Smooth muscle cell (in vitro differentiated cells): Measurements from ENCODE around the gene LEUTX. TPM values are rescaled to one million over a fixed set of nuclear protein-coding genes. Genes with fewer than 3 reads are reported as not detected.

Experiments used
- DNase-seq: peaks from one replicate; lab custom pipeline; 2025; ENCODE audit not compliant: unreplicated experiment; lab: John Stamatoyannopoulos, UW
- H2AFZ ChIP-seq: fragments of 200-600 bp; sonication (generic); 2 replicates; pipeline ENCODE4 v1.6.0; 2016; ENCODE audit warnings: antibody characterized with exemption, low read depth, mild to moderate bottlenecking
- H3F3A ChIP-seq: fragments of 200-600 bp; sonication (generic); 2 replicates; pipeline ENCODE4 v1.6.0; 2017; ENCODE audit warnings: antibody characterized with exemption, low read depth
- H3K27ac ChIP-seq: fragments of 200-600 bp; sonication (generic); 2 replicates; pipeline ENCODE4 v1.5.1; 2016; ENCODE audit warnings: low read depth, mild to moderate bottlenecking
- H3K27me3 ChIP-seq: fragments of 200-600 bp; sonication (generic); 2 replicates; pipeline ENCODE4 v1.6.1; 2016; ENCODE audit warnings: low read depth, mild to moderate bottlenecking
- H3K36me3 ChIP-seq: fragments of 200-600 bp; sonication (generic); 2 replicates; pipeline ENCODE4 v1.5.1; 2016; ENCODE audit warnings: low read depth
- H3K4me1 ChIP-seq: fragments of 200-600 bp; sonication (generic); 2 replicates; pipeline ENCODE4 v1.5.1; 2016; ENCODE audit warnings: low read depth
- H3K4me2 ChIP-seq: fragments of 200-600 bp; sonication (generic); 2 replicates; pipeline ENCODE4 v1.6.0; 2016; ENCODE audit warnings: mild to moderate bottlenecking
- H3K4me3 ChIP-seq: fragments of 200-600 bp; sonication (generic); 2 replicates; pipeline ENCODE4 v1.5.1; 2016; ENCODE audit warnings: mild to moderate bottlenecking
- H3K79me2 ChIP-seq: fragments of 200-600 bp; sonication (generic); 2 replicates; pipeline ENCODE4 v1.6.0; 2016; ENCODE audit warnings: low read depth, mild to moderate bottlenecking
- H3K9ac ChIP-seq: fragments of 200-600 bp; sonication (generic); 2 replicates; pipeline ENCODE4 v1.6.0; 2016; ENCODE audit warnings: low read depth
- H3K9me3 ChIP-seq: fragments of 200-600 bp; sonication (generic); replicated peaks from 2 replicates; pipeline ENCODE4 v1.5.1; 2016; ENCODE audit warnings: low read depth
- H4K20me1 ChIP-seq: fragments of 200-600 bp; sonication (generic); 2 replicates; pipeline ENCODE4 v1.6.0; 2016; ENCODE audit warnings: low read depth
- WGBS: methylation state at CpG from one replicate; pipeline ENCODE4 v1.1.7; 2016; ENCODE audit warnings: low lambda C conversion rate; 5-methylcytosine and 5-hydroxymethylcytosine counted together
- polyA plus RNA-seq: library from polyadenylated mRNA; unstranded; fragments of >200 nt; fragmentation: Nextera tagmentation; extraction: Ambion mirVana; gene quantifications from 2 replicates; pipeline ENCODE4 v1.2.1, GENCODE V29; 2016
- total RNA-seq: library from RNA; depleted of rRNA; stranded (reverse); fragments of >200 nt; gene quantifications from 2 replicates; pipeline ENCODE4 v1.2.3, GENCODE V29; 2014
- TF ChIP-seq, protein P1 (sequence below): fragments of 200-600 bp; sonication (generic); IDR thresholded peaks from 2 replicates; pipeline ENCODE4 v1.5.1; 2017; ENCODE audit warnings: borderline replicate concordance, mild to moderate bottlenecking, antibody characterized with exemption; ENCODE audit not compliant: insufficient read depth, poor library complexity, severe bottlenecking

LEUTX gene
- total and polyA plus RNA-seq, 2 experiments from 2014 or later = not detected

DNA sequence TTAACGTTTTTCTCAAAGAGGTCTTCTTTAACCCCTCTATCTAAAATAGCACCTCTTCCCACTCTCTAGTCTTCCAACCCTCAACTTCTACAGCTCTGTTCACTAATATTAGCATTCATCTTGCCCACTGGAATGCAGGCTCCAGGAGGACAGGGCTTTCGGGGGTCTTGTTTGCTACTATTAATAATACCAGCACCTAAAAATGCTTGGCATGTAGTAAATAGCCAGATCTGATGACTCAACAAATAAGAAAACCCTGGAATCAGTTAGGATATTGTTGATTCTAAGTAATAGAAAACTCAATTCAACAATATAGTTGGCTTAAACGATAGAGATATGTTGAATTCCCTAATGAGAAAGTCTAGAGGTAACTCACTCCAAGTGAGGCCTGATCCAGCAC lies 41.1 kb downstream of the LEUTX start:
- H3K9me3 ChIP-seq = no peaks in the 10 kb centered on the region
- no peak overlapping the region for H2AFZ ChIP-seq
- no peak overlapping the region for H3K4me3 ChIP-seq
- H3F3A ChIP-seq = no peaks in the 10 kb centered on the region
- peaks cover 5% of the 10 kb centered on the region for H3K4me1 ChIP-seq
- no peak for DNase-seq
- H3K36me3 ChIP-seq = no peaks in the 10 kb centered on the region
- H3K9ac ChIP-seq = no peak overlapping the region
- WGBS = 97% methylated on average over 3 of the region's 3 CpGs
- H3K79me2 ChIP-seq = no peaks in the 10 kb centered on the region
- H3K27ac ChIP-seq = no peak overlapping the region
- TF ChIP-seq, protein P1, sequence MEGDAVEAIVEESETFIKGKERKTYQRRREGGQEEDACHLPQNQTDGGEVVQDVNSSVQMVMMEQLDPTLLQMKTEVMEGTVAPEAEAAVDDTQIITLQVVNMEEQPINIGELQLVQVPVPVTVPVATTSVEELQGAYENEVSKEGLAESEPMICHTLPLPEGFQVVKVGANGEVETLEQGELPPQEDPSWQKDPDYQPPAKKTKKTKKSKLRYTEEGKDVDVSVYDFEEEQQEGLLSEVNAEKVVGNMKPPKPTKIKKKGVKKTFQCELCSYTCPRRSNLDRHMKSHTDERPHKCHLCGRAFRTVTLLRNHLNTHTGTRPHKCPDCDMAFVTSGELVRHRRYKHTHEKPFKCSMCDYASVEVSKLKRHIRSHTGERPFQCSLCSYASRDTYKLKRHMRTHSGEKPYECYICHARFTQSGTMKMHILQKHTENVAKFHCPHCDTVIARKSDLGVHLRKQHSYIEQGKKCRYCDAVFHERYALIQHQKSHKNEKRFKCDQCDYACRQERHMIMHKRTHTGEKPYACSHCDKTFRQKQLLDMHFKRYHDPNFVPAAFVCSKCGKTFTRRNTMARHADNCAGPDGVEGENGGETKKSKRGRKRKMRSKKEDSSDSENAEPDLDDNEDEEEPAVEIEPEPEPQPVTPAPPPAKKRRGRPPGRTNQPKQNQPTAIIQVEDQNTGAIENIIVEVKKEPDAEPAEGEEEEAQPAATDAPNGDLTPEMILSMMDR = no peak
- H3K4me2 ChIP-seq = no peak overlapping the region
- no peaks in the 10 kb centered on the region for H4K20me1 ChIP-seq
- H3K27me3 ChIP-seq = no peaks in the 10 kb centered on the region

DNA sequence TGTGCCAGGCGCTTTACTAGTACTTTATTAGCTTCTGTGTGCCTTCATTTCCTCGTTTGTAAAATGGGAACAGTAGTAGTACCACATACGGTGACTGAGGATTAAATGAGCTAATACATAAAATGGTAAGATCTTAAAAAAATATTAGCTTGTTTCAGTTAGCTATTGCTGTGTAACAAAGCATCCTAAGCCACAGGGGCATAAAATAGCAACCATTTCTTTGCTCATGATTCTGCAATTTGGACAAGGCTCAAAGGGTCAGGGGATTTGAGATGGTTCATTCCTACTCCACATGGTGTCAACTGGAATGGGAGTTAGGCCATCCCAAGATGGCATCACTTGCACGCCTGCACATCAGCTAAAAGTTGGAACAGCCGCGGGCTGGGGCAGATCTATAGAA lies 42.0 kb downstream of the LEUTX start:
- no peak overlapping the region for H3K4me2 ChIP-seq
- H3F3A ChIP-seq = no peaks in the 10 kb centered on the region
- H3K9ac ChIP-seq = no peak overlapping the region
- H3K27ac ChIP-seq = no peak overlapping the region
- no peak overlapping the region for H3K4me3 ChIP-seq
- no peaks in the 10 kb centered on the region for H3K9me3 ChIP-seq
- H4K20me1 ChIP-seq = no peaks in the 10 kb centered on the region
- 97% methylated on average over 6 of the region's 6 CpGs for WGBS
- H2AFZ ChIP-seq = no peak overlapping the region
- H3K27me3 ChIP-seq = no peaks in the 10 kb centered on the region
- TF ChIP-seq, protein P1 = no peak
- DNase-seq = no peak
- H3K36me3 ChIP-seq = no peaks in the 10 kb centered on the region
- H3K79me2 ChIP-seq = no peaks in the 10 kb centered on the region
- H3K4me1 ChIP-seq = peaks cover 5% of the 10 kb centered on the region

DNA sequence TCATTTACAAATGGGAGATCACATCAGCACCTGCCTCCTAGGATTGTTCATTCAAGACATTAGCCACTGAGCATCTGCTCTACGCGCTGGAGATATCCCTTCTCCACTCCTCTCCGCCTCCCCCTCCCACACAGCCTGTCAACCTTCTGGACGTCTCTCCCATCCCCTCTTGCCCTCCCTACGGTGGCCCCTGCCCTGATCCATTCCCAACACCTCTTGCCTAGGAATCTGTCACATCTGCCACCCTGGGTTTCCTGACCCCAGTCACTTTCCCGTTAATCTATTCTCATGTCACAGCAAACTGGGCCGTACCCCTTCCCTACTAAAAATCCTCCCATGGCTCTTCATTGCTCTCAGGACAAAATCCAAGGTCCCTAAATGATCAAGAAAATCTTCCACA lies 45.0 kb downstream of the LEUTX start:
- H3K79me2 ChIP-seq = no peaks in the 10 kb centered on the region
- H2AFZ ChIP-seq = no peak overlapping the region
- peak overlapping the region; percentile 65 for H3K4me3 ChIP-seq
- H3K36me3 ChIP-seq = no peaks in the 10 kb centered on the region
- H3K27me3 ChIP-seq = no peaks in the 10 kb centered on the region
- no peak overlapping the region for H3K27ac ChIP-seq
- peak overlapping the region; percentile 16 for H3K9ac ChIP-seq
- H3F3A ChIP-seq = no peaks in the 10 kb centered on the region
- WGBS = 54% methylated on average over 7 of the region's 7 CpGs
- H3K4me1 ChIP-seq = peaks cover 5% of the 10 kb centered on the region
- DNase-seq = no peak
- no peaks in the 10 kb centered on the region for H3K9me3 ChIP-seq
- TF ChIP-seq, protein P1 = no peak
- H4K20me1 ChIP-seq = no peaks in the 10 kb centered on the region
- H3K4me2 ChIP-seq = peak overlapping the region; percentile 89

DNA sequence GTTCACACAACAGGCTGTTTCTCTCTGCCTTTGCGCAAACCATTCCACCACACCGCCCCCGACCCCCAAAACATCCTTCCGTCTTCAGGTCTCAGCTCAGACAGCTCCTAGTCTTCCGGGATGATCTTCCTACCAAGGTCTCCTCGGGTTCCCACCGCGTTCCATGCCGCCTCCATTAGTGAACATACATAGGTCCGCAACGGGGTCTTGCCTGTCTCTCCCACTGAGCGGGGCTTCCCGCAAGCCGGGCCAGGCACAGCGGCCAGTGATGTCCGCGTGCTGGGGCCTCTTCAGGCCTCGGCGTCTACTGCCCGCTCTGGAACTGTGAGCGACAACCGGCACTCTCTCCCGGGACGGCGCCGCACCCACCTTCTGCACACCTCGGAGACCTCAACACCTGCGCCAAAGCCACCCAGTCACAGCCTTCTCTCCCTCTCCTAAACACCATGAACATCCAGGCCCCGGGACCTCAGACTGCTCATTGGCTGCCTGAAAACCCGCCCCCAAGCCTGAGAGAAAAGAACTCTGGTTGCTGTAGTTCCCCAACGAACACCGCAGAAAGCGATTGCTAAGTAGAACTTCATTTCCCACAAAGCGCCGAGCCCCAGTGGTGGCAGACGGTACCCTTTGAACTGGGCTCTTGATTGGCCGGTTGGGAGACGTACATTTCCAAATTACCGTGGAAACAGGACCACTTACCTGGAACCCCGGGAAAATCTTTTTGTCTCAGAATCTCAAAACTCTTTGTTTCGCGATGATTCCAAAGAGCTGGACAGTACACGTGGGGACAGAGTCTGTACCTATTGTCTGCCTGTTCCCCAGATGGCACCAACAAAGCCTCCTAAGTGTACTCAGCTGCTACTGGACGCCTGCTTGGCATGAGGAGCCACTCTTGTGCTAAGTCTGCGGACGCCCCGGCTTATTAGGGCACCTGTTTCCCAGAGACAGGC lies 45.8 kb downstream of the LEUTX start:
- TF ChIP-seq, protein P1 = no peak
- peak overlapping the region; percentile 58 for H2AFZ ChIP-seq
- H3K4me2 ChIP-seq = peak overlapping the region; percentile 89
- H3K4me3 ChIP-seq = peak overlapping the region; percentile 65
- peak overlapping the region; percentile 16 for H3K9ac ChIP-seq
- H3K27me3 ChIP-seq = no peaks in the 10 kb centered on the region
- H3K79me2 ChIP-seq = no peaks in the 10 kb centered on the region
- no peaks in the 10 kb centered on the region for H3K36me3 ChIP-seq
- H4K20me1 ChIP-seq = no peaks in the 10 kb centered on the region
- WGBS = 11% methylated on average over 47 of the region's 47 CpGs
- no peaks in the 10 kb centered on the region for H3K9me3 ChIP-seq
- DNase-seq = peak; percentile 47
- peaks cover 5% of the 10 kb centered on the region for H3K4me1 ChIP-seq
- H3K27ac ChIP-seq = peak overlapping the region; percentile 3
- H3F3A ChIP-seq = no peaks in the 10 kb centered on the region
